IMR-90 (cell line): ENCODE results near the gene MNS1.

ENCODE experiments used
- CEBPB ChIP-seq: IDR thresholded peaks from 2 replicates; pipeline ENCODE4 v1.6.1; 2012; ENCODE audit warnings: low read depth, low read length, improper control_type of control experiment
- FOS ChIP-seq: fragments of 150-350 bp; IDR thresholded peaks from 2 replicates; pipeline ENCODE4 v1.6.1; 2016; ENCODE audit warnings: low read depth, low read length
- MAFK ChIP-seq: IDR thresholded peaks from 2 replicates; pipeline ENCODE4 v1.6.1; 2012; ENCODE audit warnings: low read depth, low read length, improper control_type of control experiment
- MXI1 ChIP-seq: IDR thresholded peaks from 2 replicates; pipeline ENCODE4 v1.6.1; 2012; ENCODE audit warnings: low read depth, mild to moderate bottlenecking, low read length, moderate library complexity, borderline replicate concordance
- NFE2L2 ChIP-seq: fragments of 150-350 bp; IDR thresholded peaks from 2 replicates; pipeline ENCODE4 v1.6.1; 2016; ENCODE audit warnings: low read depth, mild to moderate bottlenecking, low read length
- POLR2A ChIP-seq: IDR thresholded peaks from 2 replicates; pipeline ENCODE4 v1.6.1; 2012; ENCODE audit warnings: mild to moderate bottlenecking, low read depth, low read length
- RAD21 ChIP-seq: IDR thresholded peaks from 2 replicates; pipeline ENCODE4 v1.6.1; 2012; ENCODE audit warnings: low read length, improper control_type of control experiment
- RCOR1 ChIP-seq: IDR thresholded peaks from 2 replicates; pipeline ENCODE4 v1.6.1; 2012; ENCODE audit warnings: mild to moderate bottlenecking, low read length, improper control_type of control experiment; ENCODE audit not compliant: insufficient replicate concordance
- RFX5 ChIP-seq: IDR thresholded peaks from 2 replicates; pipeline ENCODE4 v1.8.0; 2012; ENCODE audit warnings: low read depth, mild to moderate bottlenecking, low read length, moderate library complexity
- SMC3 ChIP-seq: fragments of 150-350 bp; IDR thresholded peaks from 2 replicates; pipeline ENCODE4 v1.6.1; 2016; ENCODE audit warnings: low read depth, mild to moderate bottlenecking, antibody characterized with exemption, low read length, moderate library complexity
- TF ChIP-seq, protein P1 (sequence below): conservative IDR thresholded peaks from 2 replicates; pipeline ENCODE4 v1.5.1; 2012; ENCODE audit warnings: mild to moderate bottlenecking, low read depth, low read length, improper control_type of control experiment
- TF ChIP-seq, protein P2 (sequence below): fragments of 150-350 bp; IDR thresholded peaks from 2 replicates; pipeline ENCODE4 v1.6.1; 2017; ENCODE audit warnings: mild to moderate bottlenecking, antibody characterized with exemption, low read length, low read depth

DNA sequence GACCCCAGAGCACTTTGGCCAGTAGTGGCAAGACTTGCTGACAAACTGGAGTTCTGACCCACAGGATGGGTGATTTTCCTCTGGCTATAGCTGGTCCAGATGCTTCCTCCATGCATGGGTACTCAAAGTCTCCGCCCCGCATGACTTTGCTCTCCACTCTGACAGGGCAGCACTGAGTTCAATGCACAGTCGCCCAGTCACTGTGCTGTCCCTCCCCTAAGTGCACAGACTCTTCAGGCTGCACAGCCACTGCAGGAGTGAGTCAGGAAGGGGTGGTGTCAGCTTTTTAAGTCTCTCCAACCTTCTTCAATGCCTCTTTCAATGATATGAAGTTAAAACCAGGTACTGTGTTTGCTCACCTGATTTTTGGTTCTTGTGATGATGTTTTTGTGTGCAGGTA is 81.9 kb downstream of the MNS1 start:
- TF ChIP-seq POLR2A (no peak), RFX5 (no peak), MAFK (no peak), MXI1 (no peak), RAD21 (no peak), FOS (no peak), RCOR1 (no peak), CEBPB (no peak), SMC3 (no peak), NFE2L2 (no peak)
- TF ChIP-seq, protein P1, sequence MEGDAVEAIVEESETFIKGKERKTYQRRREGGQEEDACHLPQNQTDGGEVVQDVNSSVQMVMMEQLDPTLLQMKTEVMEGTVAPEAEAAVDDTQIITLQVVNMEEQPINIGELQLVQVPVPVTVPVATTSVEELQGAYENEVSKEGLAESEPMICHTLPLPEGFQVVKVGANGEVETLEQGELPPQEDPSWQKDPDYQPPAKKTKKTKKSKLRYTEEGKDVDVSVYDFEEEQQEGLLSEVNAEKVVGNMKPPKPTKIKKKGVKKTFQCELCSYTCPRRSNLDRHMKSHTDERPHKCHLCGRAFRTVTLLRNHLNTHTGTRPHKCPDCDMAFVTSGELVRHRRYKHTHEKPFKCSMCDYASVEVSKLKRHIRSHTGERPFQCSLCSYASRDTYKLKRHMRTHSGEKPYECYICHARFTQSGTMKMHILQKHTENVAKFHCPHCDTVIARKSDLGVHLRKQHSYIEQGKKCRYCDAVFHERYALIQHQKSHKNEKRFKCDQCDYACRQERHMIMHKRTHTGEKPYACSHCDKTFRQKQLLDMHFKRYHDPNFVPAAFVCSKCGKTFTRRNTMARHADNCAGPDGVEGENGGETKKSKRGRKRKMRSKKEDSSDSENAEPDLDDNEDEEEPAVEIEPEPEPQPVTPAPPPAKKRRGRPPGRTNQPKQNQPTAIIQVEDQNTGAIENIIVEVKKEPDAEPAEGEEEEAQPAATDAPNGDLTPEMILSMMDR = no peak
- TF ChIP-seq, protein P2, sequence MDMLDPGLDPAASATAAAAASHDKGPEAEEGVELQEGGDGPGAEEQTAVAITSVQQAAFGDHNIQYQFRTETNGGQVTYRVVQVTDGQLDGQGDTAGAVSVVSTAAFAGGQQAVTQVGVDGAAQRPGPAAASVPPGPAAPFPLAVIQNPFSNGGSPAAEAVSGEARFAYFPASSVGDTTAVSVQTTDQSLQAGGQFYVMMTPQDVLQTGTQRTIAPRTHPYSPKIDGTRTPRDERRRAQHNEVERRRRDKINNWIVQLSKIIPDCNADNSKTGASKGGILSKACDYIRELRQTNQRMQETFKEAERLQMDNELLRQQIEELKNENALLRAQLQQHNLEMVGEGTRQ = no peak
